MM.1S (cell line): ENCODE results near the gene THOC5.

Source experiments
- CTCF ChIP-seq: fragments of 300-600 bp; sonication (generic); IDR thresholded peaks from 2 replicates; pipeline ENCODE4 v1.5.1; 2016; ENCODE audit warnings: antibody characterized with exemption, low read length, mixed read lengths
- EZH2phosphoT487 ChIP-seq: fragments of 300-600 bp; sonication (generic); IDR thresholded peaks from 2 replicates; pipeline ENCODE4 v1.6.1; 2018; ENCODE audit warnings: antibody characterized with exemption, low read length

DNA sequence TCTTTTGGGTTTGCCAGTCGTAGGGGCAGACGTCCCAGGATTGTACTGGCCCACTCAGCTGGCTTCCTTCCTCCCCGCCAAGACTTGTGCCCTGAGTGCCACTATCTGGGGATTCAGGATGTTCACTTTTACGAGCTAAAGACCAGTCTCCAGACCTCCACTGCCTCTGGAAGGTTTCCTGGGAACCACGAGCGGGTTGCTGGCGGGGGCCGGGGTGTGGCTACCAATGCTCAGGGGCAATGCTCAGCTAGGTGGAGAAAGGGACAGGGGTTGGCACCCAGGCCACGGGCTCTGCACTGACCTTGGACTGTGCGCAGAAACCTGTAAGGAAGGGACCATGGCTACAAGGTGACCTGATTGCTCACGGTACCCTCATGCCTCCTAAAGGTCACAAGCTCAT lies 71.3 kb downstream of the THOC5 start:
- TF ChIP-seq CTCF (no peak), EZH2phosphoT487 (no peak)
